ENCODE results near the gene HYCC2.

Gene HYCC2

DNA sequence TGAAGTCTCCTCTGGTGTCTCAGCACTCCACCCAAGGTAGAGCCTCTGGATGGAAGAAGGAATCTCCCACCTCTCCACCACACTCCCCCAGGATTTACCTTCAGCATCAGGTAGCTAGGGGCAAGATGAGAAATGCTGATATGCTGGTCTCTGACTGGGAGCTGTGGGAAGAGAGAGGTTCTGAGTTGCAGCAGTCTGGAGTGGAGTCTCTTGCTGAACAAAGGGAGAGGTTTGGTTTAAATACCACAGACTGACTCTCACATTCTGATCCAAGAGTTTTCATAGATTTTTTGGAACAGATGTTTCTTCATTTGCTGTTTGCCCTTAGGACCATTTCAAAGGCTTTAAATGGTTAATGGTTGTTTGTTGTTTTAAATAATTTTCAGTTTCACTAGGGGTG is 43.4 kb upstream of the HYCC2 start:
- in situ Hi-C loops (cut with MboI; ENCODE audit: low sequenced_read_pairs, unreplicated experiment), result no loop called here
- no peak for TF ChIP-seq CTCF (IDR thresholded peaks at IDR 0.05; ENCODE audit: borderline replicate concordance, control extremely low read depth, extremely low read depth, insufficient read depth, missing control alignments)
- no peak for DNase-seq (ENCODE audit: low spot score)

DNA sequence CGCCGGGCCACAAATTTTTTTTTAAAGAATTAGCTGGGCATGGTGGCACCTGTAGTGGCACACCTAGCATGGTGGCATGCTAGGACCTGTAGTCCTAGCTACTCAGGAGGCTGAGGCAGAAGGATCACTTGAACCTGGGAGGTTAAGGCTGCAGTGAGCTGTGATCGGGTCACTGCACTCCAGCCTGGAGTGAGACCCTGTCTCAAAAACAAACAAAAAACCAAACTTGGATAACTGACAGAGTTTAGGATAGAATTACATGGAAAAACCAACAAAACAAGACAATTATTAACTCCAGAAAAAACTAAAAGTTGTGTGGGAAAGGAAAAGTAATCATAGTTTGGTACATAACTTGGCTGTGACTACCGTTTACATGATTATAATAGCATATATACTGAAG is 42.9 kb upstream of the HYCC2 start:
- DNase-seq (ENCODE audit: low spot score), result no peak
- in situ Hi-C loops (cut with MboI; ENCODE audit: low sequenced_read_pairs, unreplicated experiment), result no loop called here

GRCh38 chr2:201111096-201111495 is 39.6 kb upstream of the HYCC2 start:
- DNase-seq (ENCODE audit: low spot score), result no peak
- no peak for TF ChIP-seq CTCF (IDR thresholded peaks at IDR 0.05; ENCODE audit: borderline replicate concordance, control extremely low read depth, extremely low read depth, insufficient read depth, missing control alignments)
- in situ Hi-C loops (cut with MboI; ENCODE audit: low sequenced_read_pairs, unreplicated experiment), result no loop called here

More for the DNA sequence above, 42.9 kb upstream of the HYCC2 start:
- TF ChIP-seq CTCF (IDR thresholded peaks at IDR 0.05; ENCODE audit: borderline replicate concordance, control extremely low read depth, extremely low read depth, insufficient read depth, missing control alignments), result no peak

DNA sequence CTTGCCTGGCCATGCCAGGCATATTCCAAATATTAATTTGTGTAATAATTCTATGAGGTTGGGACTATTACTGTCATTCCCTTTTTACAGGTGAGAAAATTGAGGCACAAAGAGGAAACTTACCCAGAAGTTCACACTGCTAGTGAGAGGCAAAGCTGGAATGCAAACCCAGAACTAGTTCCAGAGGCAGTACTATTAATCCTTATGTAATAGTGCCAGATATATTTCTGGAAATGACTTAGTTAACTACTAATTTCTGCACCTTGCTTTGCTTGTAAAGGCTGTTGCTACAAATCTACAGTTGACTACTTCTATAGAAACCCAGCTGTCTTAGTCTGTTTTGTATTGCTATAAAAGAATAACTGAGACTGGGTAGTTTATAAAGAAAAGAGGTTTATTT is 39.1 kb upstream of the HYCC2 start:
- DNase-seq (ENCODE audit: low spot score), result no peak
- in situ Hi-C loops (cut with MboI; ENCODE audit: low sequenced_read_pairs, unreplicated experiment), result no loop called here

GRCh38 chr2:201109186-201109585 is 37.7 kb upstream of the HYCC2 start:
- no peak for TF ChIP-seq CTCF (IDR thresholded peaks at IDR 0.05; ENCODE audit: borderline replicate concordance, control extremely low read depth, extremely low read depth, insufficient read depth, missing control alignments)
- no peak for DNase-seq (ENCODE audit: low spot score)
- in situ Hi-C loops (cut with MboI; ENCODE audit: low sequenced_read_pairs, unreplicated experiment), result no loop called here

More for the DNA sequence above, 39.1 kb upstream of the HYCC2 start:
- TF ChIP-seq CTCF (IDR thresholded peaks at IDR 0.05; ENCODE audit: borderline replicate concordance, control extremely low read depth, extremely low read depth, insufficient read depth, missing control alignments), result no peak

DNA sequence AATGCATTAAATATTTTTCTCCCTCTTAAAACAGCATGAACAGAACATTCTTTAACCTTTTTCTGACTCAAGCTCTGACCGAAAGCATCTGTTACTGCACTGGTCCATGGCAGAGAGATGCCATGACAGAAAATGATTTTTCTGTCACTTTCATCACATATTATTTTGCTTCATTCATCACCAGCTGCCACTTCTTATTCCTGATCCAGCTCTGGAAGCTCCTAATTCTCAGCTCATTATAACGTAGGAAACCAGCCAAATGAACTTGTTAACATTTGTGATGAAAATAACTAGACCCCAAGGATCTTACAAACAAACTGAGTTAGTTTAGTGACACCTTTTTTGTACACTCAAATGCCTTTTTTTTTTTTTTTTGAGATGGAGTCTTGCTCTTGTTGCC is 36.9 kb upstream of the HYCC2 start:
- TF ChIP-seq CTCF (IDR thresholded peaks at IDR 0.05; ENCODE audit: borderline replicate concordance, control extremely low read depth, extremely low read depth, insufficient read depth, missing control alignments), result no peak
- in situ Hi-C loops (cut with MboI; ENCODE audit: low sequenced_read_pairs, unreplicated experiment), result no loop called here
- no peak for DNase-seq (ENCODE audit: low spot score)

- no peak for TF ChIP-seq CTCF (IDR thresholded peaks at IDR 0.05; ENCODE audit: borderline replicate concordance, control extremely low read depth, extremely low read depth, insufficient read depth, missing control alignments)
- in situ Hi-C loops (cut with MboI; ENCODE audit: low sequenced_read_pairs, unreplicated experiment), result no loop called here
- no peak for DNase-seq (ENCODE audit: low spot score)
Observed at GRCh38 chr2:201107624-201108023, 36.2 kb upstream of the HYCC2 start.
